B cell (primary cell): Measurements from ENCODE around the gene REEP6.

Source experiments
- EZH2 ChIP-seq: IDR thresholded peaks from 2 replicates; pipeline ENCODE4 v1.6.1; 2012; ENCODE audit warnings: borderline replicate concordance, low read depth, mild to moderate bottlenecking, moderate library complexity, low read length; ENCODE audit not compliant: insufficient read depth, poor library complexity, severe bottlenecking
- TF ChIP-seq, protein P1 (sequence below): fragments of 200-600 bp; IDR thresholded peaks from one replicate; pipeline ENCODE4 v1.8.0; 2022; ENCODE audit warnings: antibody characterized with exemption, mild to moderate bottlenecking

GRCh38 chr19:1445185-1445931 lies 45.6 kb upstream of the REEP6 start:
- TF ChIP-seq, protein P1, sequence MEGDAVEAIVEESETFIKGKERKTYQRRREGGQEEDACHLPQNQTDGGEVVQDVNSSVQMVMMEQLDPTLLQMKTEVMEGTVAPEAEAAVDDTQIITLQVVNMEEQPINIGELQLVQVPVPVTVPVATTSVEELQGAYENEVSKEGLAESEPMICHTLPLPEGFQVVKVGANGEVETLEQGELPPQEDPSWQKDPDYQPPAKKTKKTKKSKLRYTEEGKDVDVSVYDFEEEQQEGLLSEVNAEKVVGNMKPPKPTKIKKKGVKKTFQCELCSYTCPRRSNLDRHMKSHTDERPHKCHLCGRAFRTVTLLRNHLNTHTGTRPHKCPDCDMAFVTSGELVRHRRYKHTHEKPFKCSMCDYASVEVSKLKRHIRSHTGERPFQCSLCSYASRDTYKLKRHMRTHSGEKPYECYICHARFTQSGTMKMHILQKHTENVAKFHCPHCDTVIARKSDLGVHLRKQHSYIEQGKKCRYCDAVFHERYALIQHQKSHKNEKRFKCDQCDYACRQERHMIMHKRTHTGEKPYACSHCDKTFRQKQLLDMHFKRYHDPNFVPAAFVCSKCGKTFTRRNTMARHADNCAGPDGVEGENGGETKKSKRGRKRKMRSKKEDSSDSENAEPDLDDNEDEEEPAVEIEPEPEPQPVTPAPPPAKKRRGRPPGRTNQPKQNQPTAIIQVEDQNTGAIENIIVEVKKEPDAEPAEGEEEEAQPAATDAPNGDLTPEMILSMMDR: peak; percentile 98
- TF ChIP-seq EZH2: no peak
